22Rv1 (cell line): Measurements from ENCODE around the gene FOXO3.

Experiments
- CTCF ChIP-seq: fragments of 450-650 bp; IDR thresholded peaks from 2 replicates; pipeline ENCODE4 v1.5.1; 2017; ENCODE audit warnings: mild to moderate bottlenecking
- ZFX ChIP-seq: fragments of 450-650 bp; IDR thresholded peaks from 2 replicates; pipeline ENCODE4 v1.6.1; 2017; ENCODE audit warnings: antibody characterized with exemption, borderline replicate concordance

- TF ChIP-seq CTCF (peak; percentile 9; the same call in 1 of the 2 replicates), ZFX (no peak)
Observed at GRCh38 chr6:108560463-108561308, at the start of gene FOXO3.
